SU-DHL-6 (cell line): ENCODE data around the gene VPS41.
"Not testable (repeated sequence)": the region's sequence is repeated elsewhere in the genome, so short reads cannot be mapped to it uniquely, and the experiment has no call there.

ENCODE experiments used
- H2AFZ ChIP-seq: fragments of 200-600 bp; sonication (generic); 2 replicates; pipeline ENCODE4 v1.6.1; 2014; ENCODE audit warnings: low read depth, mild to moderate bottlenecking, moderate library complexity, mixed read lengths, antibody characterized with exemption, low read length; ENCODE audit not compliant: severe bottlenecking
- H3F3A ChIP-seq: fragments of 200-600 bp; shearing (Covaris generic); 2 replicates; pipeline ENCODE4 v1.6.0; 2016; ENCODE audit warnings: antibody characterized with exemption, mild to moderate bottlenecking; ENCODE audit not compliant: insufficient read depth
- H3K27ac ChIP-seq: fragments of 200-600 bp; sonication (generic); 2 replicates; pipeline ENCODE4 v1.5.1; 2016; ENCODE audit warnings: low read depth, mild to moderate bottlenecking, low read length, moderate library complexity, mixed read lengths
- H3K27me3 ChIP-seq: fragments of 200-600 bp; sonication (generic), shearing (Covaris generic); 2 replicates; pipeline ENCODE4 v1.6.0; 2014; ENCODE audit warnings: mild to moderate bottlenecking, low read length
- H3K36me3 ChIP-seq: fragments of 200-600 bp; sonication (generic); 2 replicates; pipeline ENCODE4 v1.6.1; 2014; ENCODE audit warnings: mild to moderate bottlenecking, low read length, mixed read lengths
- H3K4me2 ChIP-seq: fragments of 300-600, 200-600 bp; shearing (Covaris generic), sonication (generic); 2 replicates; pipeline ENCODE4 v1.6.0; 2014; ENCODE audit warnings: low read length, low read depth, mild to moderate bottlenecking; ENCODE audit not compliant: poor library complexity, severe bottlenecking
- H3K4me3 ChIP-seq: fragments of 200-600 bp; sonication (generic); 2 replicates; pipeline ENCODE4 v1.5.1; 2014; ENCODE audit warnings: antibody characterized with exemption, low read length, mild to moderate bottlenecking, mixed read lengths; ENCODE audit not compliant: insufficient read depth, poor library complexity, severe bottlenecking
- H3K79me2 ChIP-seq: fragments of 200-600 bp; sonication (generic); 2 replicates; pipeline ENCODE4 v1.6.1; 2014; ENCODE audit warnings: mild to moderate bottlenecking, low read length, moderate library complexity; ENCODE audit not compliant: insufficient read depth
- H3K9ac ChIP-seq: fragments of 200-600 bp; sonication (generic); 2 replicates; pipeline ENCODE4 v1.7.0; 2014; ENCODE audit warnings: mild to moderate bottlenecking, low read length
- H3K9me2 ChIP-seq: fragments of 200-600 bp; sonication (generic); replicated peaks from 2 replicates; pipeline ENCODE4 v1.6.1; 2014; ENCODE audit warnings: low read length; ENCODE audit not compliant: insufficient read depth
- H3K9me3 ChIP-seq: fragments of 200-600 bp; sonication (generic); 2 replicates; pipeline ENCODE4 v1.6.1; 2014; ENCODE audit warnings: low read length, mixed read lengths; ENCODE audit not compliant: insufficient read depth
- H4K20me1 ChIP-seq: fragments of 200-600 bp; sonication (generic); 2 replicates; pipeline ENCODE4 v1.6.1; 2014; ENCODE audit warnings: low read depth, mild to moderate bottlenecking, antibody characterized with exemption, low read length, moderate library complexity, mixed read lengths
- EZH2phosphoT487 ChIP-seq: fragments of 200-600 bp; sonication (generic), shearing (Covaris generic); conservative IDR thresholded peaks from 2 replicates; pipeline ENCODE4 v1.6.1; 2018; ENCODE audit warnings: mild to moderate bottlenecking, antibody characterized with exemption, low read length, moderate library complexity, mixed read lengths
- TF ChIP-seq, protein P1 (sequence below): fragments of 200-600 bp; sonication (generic); IDR thresholded peaks from one replicate; pipeline ENCODE4 v1.5.1; 2017; ENCODE audit warnings: antibody characterized with exemption, mild to moderate bottlenecking, low read length, moderate library complexity; ENCODE audit not compliant: insufficient read depth, poor library complexity, severe bottlenecking

Gene VPS41

DNA sequence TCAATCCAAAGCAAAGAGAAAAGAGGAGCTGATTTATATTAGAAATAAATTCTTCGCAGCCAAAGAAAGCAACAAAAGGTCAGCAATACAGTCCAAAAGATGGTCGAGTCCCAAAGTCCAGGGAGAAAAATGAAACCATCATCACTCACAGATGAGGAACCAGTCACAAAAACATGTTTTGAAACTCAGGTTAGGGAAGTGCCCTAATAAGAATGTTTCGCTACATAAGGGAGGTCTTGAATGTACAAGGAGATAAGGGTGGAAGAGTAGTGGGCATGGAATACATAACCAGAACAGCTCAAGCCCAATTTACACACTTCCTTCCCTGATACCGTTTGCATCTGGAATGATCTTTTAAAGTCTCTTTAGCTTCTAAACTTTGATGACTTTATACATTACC lies 53.6 kb downstream of the VPS41 start:
- Histone ChIP-seq H3K9ac (no peak overlapping the region), H2AFZ (no peak overlapping the region)

DNA sequence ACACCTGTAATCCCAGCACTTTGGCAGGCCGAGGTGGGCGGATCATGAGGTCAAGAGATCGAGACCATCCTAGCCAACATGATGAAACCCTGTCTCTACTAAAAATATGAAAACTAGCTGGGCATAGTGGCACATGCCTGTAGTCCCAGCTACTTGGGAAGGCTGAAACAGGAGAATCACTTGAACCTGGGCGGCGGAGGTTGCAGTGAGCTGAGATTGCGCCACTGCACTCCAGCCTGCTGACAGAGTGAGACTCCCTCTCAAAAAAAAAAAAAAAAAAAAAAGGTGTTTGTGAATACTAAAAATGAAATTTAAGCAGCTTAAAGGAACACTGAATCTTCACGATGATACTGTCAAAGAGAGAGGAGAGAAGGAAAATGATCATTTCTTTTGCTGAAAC lies 54.0 kb downstream of the VPS41 start:
- not testable (repeated sequence) for H3K4me3 ChIP-seq, H3K9me3 ChIP-seq, H3K36me3 ChIP-seq, H3K27ac ChIP-seq, H3K79me2 ChIP-seq, H4K20me1 ChIP-seq, H3K9ac ChIP-seq, H2AFZ ChIP-seq, H3K4me2 ChIP-seq, H3K27me3 ChIP-seq, H3K9me2 ChIP-seq, H3F3A ChIP-seq

More for the DNA sequence above, 53.6 kb downstream of the VPS41 start:
- Histone ChIP-seq H3K79me2 (no peaks in the 10 kb centered on the region), H3K36me3 (no peaks in the 10 kb centered on the region), H3F3A (no peaks in the 10 kb centered on the region), H3K4me2 (no peak overlapping the region), H3K27me3 (no peaks in the 10 kb centered on the region), H3K27ac (no peak overlapping the region), H3K4me3 (no peak overlapping the region), H3K9me3 (no peaks in the 10 kb centered on the region), H3K9me2 (no peaks in the 10 kb centered on the region), H4K20me1 (no peaks in the 10 kb centered on the region)
- TF ChIP-seq, protein P1, sequence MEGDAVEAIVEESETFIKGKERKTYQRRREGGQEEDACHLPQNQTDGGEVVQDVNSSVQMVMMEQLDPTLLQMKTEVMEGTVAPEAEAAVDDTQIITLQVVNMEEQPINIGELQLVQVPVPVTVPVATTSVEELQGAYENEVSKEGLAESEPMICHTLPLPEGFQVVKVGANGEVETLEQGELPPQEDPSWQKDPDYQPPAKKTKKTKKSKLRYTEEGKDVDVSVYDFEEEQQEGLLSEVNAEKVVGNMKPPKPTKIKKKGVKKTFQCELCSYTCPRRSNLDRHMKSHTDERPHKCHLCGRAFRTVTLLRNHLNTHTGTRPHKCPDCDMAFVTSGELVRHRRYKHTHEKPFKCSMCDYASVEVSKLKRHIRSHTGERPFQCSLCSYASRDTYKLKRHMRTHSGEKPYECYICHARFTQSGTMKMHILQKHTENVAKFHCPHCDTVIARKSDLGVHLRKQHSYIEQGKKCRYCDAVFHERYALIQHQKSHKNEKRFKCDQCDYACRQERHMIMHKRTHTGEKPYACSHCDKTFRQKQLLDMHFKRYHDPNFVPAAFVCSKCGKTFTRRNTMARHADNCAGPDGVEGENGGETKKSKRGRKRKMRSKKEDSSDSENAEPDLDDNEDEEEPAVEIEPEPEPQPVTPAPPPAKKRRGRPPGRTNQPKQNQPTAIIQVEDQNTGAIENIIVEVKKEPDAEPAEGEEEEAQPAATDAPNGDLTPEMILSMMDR, result no peak
- TF ChIP-seq EZH2phosphoT487, result no peak

DNA sequence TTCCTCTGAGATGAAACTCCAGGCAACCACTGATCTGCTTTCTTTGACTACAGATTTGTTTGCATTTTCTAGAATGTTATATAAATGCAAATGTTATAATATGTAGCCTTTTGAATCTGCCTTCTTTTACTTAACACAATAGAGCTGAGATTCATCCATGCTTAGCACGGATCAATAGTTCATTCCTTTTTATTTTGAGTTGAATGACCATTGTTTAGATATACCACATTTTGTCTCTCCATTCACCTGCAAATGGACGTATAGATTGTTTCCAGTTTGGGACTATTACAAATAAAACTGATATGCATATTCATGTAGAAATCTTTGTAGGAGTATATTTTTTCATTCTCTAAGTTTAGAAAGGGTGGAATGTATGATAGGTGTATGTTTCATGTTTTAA lies 57.7 kb downstream of the VPS41 start:
- Histone ChIP-seq H3K36me3 (no peaks in the 10 kb centered on the region), H3K9me3 (no peaks in the 10 kb centered on the region), H4K20me1 (no peaks in the 10 kb centered on the region; the same call in 1 of the 2 replicates), H3K27ac (no peak overlapping the region), H2AFZ (no peak overlapping the region), H3K9ac (no peak overlapping the region), H3K4me3 (no peak overlapping the region), H3K27me3 (no peaks in the 10 kb centered on the region), H3F3A (no peaks in the 10 kb centered on the region), H3K4me2 (no peak overlapping the region), H3K9me2 (no peaks in the 10 kb centered on the region), H3K79me2 (no peaks in the 10 kb centered on the region)
- TF ChIP-seq, protein P1, result no peak
- TF ChIP-seq EZH2phosphoT487, result no peak

DNA sequence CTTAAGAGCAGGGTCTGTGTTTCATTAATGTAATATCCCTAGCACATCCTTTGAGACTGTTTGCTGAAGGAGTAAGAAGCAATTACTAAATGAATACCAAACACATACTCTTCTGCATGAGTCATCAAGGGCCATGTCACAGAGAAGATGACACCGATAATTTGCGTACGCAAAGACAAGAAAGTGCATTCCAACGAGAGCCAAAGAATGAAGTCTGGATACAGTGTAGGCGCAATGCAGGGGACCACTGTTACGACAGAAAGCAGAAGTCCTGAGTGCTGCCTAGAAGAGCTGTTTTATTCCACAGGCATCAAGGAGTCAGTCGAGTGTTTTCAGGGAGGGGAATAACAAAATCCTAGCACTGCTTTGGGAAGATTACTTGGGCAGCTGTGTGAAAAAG lies 62.7 kb downstream of the VPS41 start:
- TF ChIP-seq, protein P1, result no peak
- TF ChIP-seq EZH2phosphoT487, result no peak
- Histone ChIP-seq H3K79me2 (no peaks in the 10 kb centered on the region), H2AFZ (no peak overlapping the region), H3K36me3 (no peaks in the 10 kb centered on the region), H3K4me3 (no peak overlapping the region), H3K4me2 (no peak overlapping the region), H3K9me2 (no peaks in the 10 kb centered on the region), H3K9me3 (no peaks in the 10 kb centered on the region), H3K27ac (no peak overlapping the region), H3K9ac (no peak overlapping the region), H4K20me1 (no peaks in the 10 kb centered on the region; the same call in none of the 2 replicates), H3K27me3 (no peaks in the 10 kb centered on the region), H3F3A (no peaks in the 10 kb centered on the region)
